Fibroblast of lung (primary cell): ENCODE measurements around the gene HPRT1. TPM values are rescaled to one million over a fixed set of nuclear protein-coding genes. Genes with fewer than 3 reads are reported as not detected.

Experiments used
- DNase-seq, 2 donors: peaks; one replicate each; pipeline versions ENCODE4 v3.0.0 to v3.0.0-alpha.2; 2010; ENCODE audit warnings: low read depth in 2 of 2
- H2AFZ ChIP-seq: 2 replicates; pipeline ENCODE4 v1.5.1; 2012; ENCODE audit warnings: low read length, control low read depth, inconsistent platforms
- H3K27ac ChIP-seq: 2 replicates; pipeline ENCODE4 v1.5.1; 2011; ENCODE audit warnings: low read length, control low read depth; ENCODE audit not compliant: insufficient read depth
- H3K27me3 ChIP-seq: 2 replicates; pipeline ENCODE4 v1.5.1; 2011; ENCODE audit warnings: mild to moderate bottlenecking, low read length; ENCODE audit not compliant: control insufficient read depth, insufficient read depth
- H3K36me3 ChIP-seq: 2 replicates; pipeline ENCODE4 v1.5.1; 2011; ENCODE audit warnings: low read length; ENCODE audit not compliant: control insufficient read depth, insufficient read depth
- H3K4me1 ChIP-seq: 2 replicates; pipeline ENCODE4 v1.5.1; 2011; ENCODE audit warnings: low read length; ENCODE audit not compliant: control insufficient read depth, insufficient read depth; ENCODE audit errors: extremely low read depth
- H3K4me2 ChIP-seq: 2 replicates; pipeline ENCODE4 v1.5.1; 2011; ENCODE audit warnings: low read length, control low read depth; ENCODE audit not compliant: insufficient read depth; ENCODE audit errors: extremely low read depth
- H3K4me3 ChIP-seq, 4 experiments: fragments of 200-600 bp in 1 of 4; sonication (generic) in 1 of 4; replicated peaks in 1 of 4; 2 replicates each; pipeline ENCODE4 v1.5.1; 2011 to 2016; ENCODE audit warnings: low read length in 4 of 4, low read depth in 3 of 4, mild to moderate bottlenecking in 3 of 4, control low read depth in 2 of 4, inconsistent platforms in 1 of 4, mixed read lengths in 1 of 4; ENCODE audit not compliant: insufficient read depth in 1 of 4; ENCODE audit errors: control extremely low read depth in 1 of 4
- H3K79me2 ChIP-seq: 2 replicates; pipeline ENCODE4 v1.5.1; 2012; ENCODE audit warnings: mild to moderate bottlenecking, low read length, inconsistent platforms; ENCODE audit not compliant: control insufficient read depth, insufficient read depth
- H3K9ac ChIP-seq: 2 replicates; pipeline ENCODE4 v1.5.1; 2011; ENCODE audit warnings: mild to moderate bottlenecking, low read length, control low read depth; ENCODE audit not compliant: insufficient read depth
- H3K9me3 ChIP-seq: 2 replicates; pipeline ENCODE4 v1.5.1; 2012; ENCODE audit warnings: low read depth, low read length; ENCODE audit not compliant: control insufficient read depth, insufficient read depth
- H4K20me1 ChIP-seq: 2 replicates; pipeline ENCODE4 v1.5.1; 2011; ENCODE audit warnings: low read length; ENCODE audit not compliant: control insufficient read depth, insufficient read depth; ENCODE audit errors: extremely low read depth
- EZH2 ChIP-seq: IDR thresholded peaks from 2 replicates; pipeline ENCODE4 v1.5.1; 2012; ENCODE audit warnings: low read length, control low read depth, mild to moderate bottlenecking; ENCODE audit errors: missing control alignments
- polyA plus RNA-seq, 2 donors: library from polyadenylated mRNA; depleted of rRNA in 1 of 2; stranded (reverse) in 1 of 2; unstranded in 1 of 2; fragments of >200 nt; gene quantifications; 2 replicates each; pipeline ENCODE4 v1.2.1, GENCODE V29; 2011 to 2012; ENCODE audit warnings: missing spikeins in 1 of 2
- total RNA-seq: library from RNA; depleted of rRNA; stranded (reverse); fragments of >200 nt; gene quantifications from 2 replicates; pipeline ENCODE4 v1.2.1, GENCODE V29; 2014
- TF ChIP-seq, protein P1 (sequence below), 2 donors: IDR thresholded peaks in 1 of 2; conservative IDR thresholded peaks in 1 of 2; 1 replicate in 1 of 2; 2 replicates in 1 of 2; pipeline ENCODE4 v1.5.1; 2011 to 2012; ENCODE audit warnings: low read length in 2 of 2, control low read depth in 1 of 2, inconsistent platforms in 1 of 2, low read depth in 1 of 2, mild to moderate bottlenecking in 1 of 2

HPRT1 gene
- total and polyA plus RNA-seq, 2 donors (not counting 1 experiment from before 2014, with no cell fraction given), result 23.0 to 51.8 TPM

DNA sequence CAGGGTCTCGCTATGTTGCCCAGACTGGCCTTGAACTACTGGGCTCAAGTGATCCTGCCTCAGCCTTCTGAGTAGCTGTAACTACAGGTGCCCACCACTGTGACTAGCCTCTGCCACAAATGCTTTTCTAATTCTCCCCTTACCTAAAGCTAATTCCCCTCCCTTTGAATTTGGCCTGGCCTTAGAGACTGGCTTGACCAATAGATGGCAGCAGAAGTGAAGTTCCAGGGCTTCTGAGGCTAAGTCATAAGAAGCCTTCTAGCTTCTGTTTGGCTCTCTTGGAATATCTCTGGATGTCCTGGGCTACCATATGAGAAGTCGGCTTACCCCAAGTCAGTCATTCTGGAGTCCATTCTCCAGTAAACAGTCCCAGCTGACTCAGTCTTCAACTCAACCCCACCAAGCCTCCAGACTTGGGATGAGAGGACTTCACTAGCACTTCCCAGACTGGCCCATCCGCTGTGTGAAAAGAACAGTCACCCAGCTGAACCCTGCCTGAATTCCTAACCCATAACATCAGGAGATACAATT lies 61.0 kb downstream of the HPRT1 start:
- no peak overlapping the region for H3K4me2 ChIP-seq
- H3K9ac ChIP-seq, result no peak overlapping the region
- H3K4me3 ChIP-seq, result no peak overlapping the region
- H3K27ac ChIP-seq, result no peak overlapping the region
- H4K20me1 ChIP-seq, result no peaks in the 10 kb centered on the region
- no peaks in the 10 kb centered on the region for H3K4me1 ChIP-seq
- H3K9me3 ChIP-seq, result no peaks in the 10 kb centered on the region
- H2AFZ ChIP-seq, result no peak overlapping the region
- no peaks in the 10 kb centered on the region for H3K27me3 ChIP-seq
- H3K79me2 ChIP-seq, result no peaks in the 10 kb centered on the region
- TF ChIP-seq EZH2, result no peak
- TF ChIP-seq, protein P1, sequence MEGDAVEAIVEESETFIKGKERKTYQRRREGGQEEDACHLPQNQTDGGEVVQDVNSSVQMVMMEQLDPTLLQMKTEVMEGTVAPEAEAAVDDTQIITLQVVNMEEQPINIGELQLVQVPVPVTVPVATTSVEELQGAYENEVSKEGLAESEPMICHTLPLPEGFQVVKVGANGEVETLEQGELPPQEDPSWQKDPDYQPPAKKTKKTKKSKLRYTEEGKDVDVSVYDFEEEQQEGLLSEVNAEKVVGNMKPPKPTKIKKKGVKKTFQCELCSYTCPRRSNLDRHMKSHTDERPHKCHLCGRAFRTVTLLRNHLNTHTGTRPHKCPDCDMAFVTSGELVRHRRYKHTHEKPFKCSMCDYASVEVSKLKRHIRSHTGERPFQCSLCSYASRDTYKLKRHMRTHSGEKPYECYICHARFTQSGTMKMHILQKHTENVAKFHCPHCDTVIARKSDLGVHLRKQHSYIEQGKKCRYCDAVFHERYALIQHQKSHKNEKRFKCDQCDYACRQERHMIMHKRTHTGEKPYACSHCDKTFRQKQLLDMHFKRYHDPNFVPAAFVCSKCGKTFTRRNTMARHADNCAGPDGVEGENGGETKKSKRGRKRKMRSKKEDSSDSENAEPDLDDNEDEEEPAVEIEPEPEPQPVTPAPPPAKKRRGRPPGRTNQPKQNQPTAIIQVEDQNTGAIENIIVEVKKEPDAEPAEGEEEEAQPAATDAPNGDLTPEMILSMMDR (conservative IDR thresholded peaks at IDR 0.05 in 1 of 2, IDR thresholded peaks at IDR 0.05 in 1 of 2; ENCODE audit: low read depth in 1 of 2, low read length in 2 of 2), result peak; percentile 58 to 70
- no peaks in the 10 kb centered on the region for H3K36me3 ChIP-seq
- DNase-seq, result peak; percentile 62 to 80

DNA sequence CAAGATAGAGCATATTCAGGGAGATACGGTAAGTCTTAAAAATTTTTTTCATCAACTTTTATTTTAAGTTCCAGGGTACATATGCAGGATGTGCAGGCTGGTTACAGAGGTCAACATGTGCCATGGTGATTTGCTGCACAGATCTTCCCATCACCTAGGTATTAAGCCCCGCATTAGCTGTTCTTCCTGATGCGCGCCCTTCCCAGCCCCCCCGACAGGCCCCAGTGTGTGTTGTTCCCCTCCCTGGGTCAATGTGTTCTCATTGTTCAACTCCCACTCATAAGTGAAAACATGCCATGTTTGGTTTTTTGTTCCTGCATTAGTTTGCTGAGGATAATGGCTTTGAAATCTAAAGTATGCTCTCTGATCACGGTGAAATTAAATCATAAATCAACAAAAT lies 64.2 kb downstream of the HPRT1 start:
- Histone ChIP-seq H3K9ac (no peak overlapping the region), H3K79me2 (no peaks in the 10 kb centered on the region), H3K4me3 (no peak overlapping the region), H3K27ac (no peak overlapping the region), H2AFZ (no peak overlapping the region), H4K20me1 (no peaks in the 10 kb centered on the region), H3K27me3 (no peaks in the 10 kb centered on the region), H3K4me1 (no peaks in the 10 kb centered on the region), H3K36me3 (no peaks in the 10 kb centered on the region), H3K9me3 (no peaks in the 10 kb centered on the region), H3K4me2 (no peak overlapping the region)
- no peak for TF ChIP-seq EZH2
- TF ChIP-seq, protein P1 (conservative IDR thresholded peaks at IDR 0.05 in 1 of 2, IDR thresholded peaks at IDR 0.05 in 1 of 2; ENCODE audit: low read depth in 1 of 2, low read length in 2 of 2), result no peak
- DNase-seq, result no peak

DNA sequence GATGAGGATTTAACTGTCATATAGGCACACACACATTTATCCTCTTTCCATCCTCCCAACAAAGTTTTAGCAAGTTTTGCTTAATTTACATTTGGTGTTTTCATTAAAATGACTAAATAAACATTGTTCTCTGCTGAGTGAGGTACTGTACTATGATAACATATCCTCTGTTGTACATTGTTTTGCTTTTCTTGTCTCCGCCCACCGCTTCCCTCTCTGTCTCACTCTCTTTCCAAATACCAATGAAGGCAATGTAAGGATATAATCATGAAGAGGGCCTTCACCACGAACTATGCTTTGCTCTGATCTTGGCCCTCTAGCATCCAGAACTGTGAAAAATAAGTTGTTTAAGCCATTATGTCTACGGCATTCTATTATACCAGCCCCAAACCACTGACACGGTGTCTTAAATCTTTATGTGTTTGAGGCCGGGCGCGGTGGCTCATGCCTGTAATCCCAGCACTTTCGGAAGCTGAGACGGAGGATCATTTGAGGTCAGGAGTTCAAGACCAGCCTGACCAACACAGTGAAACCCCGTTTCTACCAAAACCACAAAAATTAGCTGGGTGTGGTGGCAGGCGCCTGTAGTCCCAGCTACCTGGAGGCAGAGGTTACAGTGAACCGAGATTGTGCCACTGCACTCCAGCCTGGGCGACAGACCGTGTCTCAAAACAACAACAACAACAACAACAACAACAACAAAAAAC lies 65.3 kb downstream of the HPRT1 start:
- H3K27ac ChIP-seq, result no peak overlapping the region

More for the DNA sequence above, 65.3 kb downstream of the HPRT1 start:
- H3K4me1 ChIP-seq, result no peaks in the 10 kb centered on the region
- peak in 1 of 2 donors; percentile 40 for DNase-seq
- no peaks in the 10 kb centered on the region for H3K36me3 ChIP-seq
- no peak overlapping the region for H2AFZ ChIP-seq
- TF ChIP-seq, protein P1 (conservative IDR thresholded peaks at IDR 0.05 in 1 of 2, IDR thresholded peaks at IDR 0.05 in 1 of 2; ENCODE audit: low read depth in 1 of 2, low read length in 2 of 2), result no peak
- TF ChIP-seq EZH2, result no peak
- H3K9ac ChIP-seq, result no peak overlapping the region
- H3K4me2 ChIP-seq, result no peak overlapping the region
- H3K4me3 ChIP-seq, result no peak overlapping the region
- H3K27me3 ChIP-seq, result no peaks in the 10 kb centered on the region
- no peaks in the 10 kb centered on the region for H3K79me2 ChIP-seq
- no peaks in the 10 kb centered on the region for H4K20me1 ChIP-seq
- H3K9me3 ChIP-seq, result no peaks in the 10 kb centered on the region
